ENCODE measurements around the gene ZBTB25. TPM values are rescaled to one million over a fixed set of nuclear protein-coding genes. Genes with fewer than 3 reads are reported as not detected.

The ZBTB25 gene
- total RNA-seq, 1 experiment from 2014 or later, result 19.0 TPM

- intact Hi-C loops (cut with micrococcal nuclease), result no loop called here
- RAD21 ChIA-PET (ENCODE audit: low non-redundant PET in 1 of 2, low total read pairs in 2 of 2, uncharacterized antibody in 2 of 2, unreplicated experiment in 2 of 2), result no interaction called here
Observed at GRCh38 chr14:64422005-64422404, 81.6 kb downstream of the ZBTB25 start.

GRCh38 chr14:64421166-64421565 is 82.5 kb downstream of the ZBTB25 start:
- RAD21 ChIA-PET (ENCODE audit: low non-redundant PET in 1 of 2, low total read pairs in 2 of 2, uncharacterized antibody in 2 of 2, unreplicated experiment in 2 of 2), result interaction anchor here in 1 of 2 experiments (0.7 kb wide), 1 partner anchor 9 kb away, joined by 3 read pairs; no protein-coding TSS in a partner anchor
- 0 out of 2 replicates have a peak overlapping the region, but pooled peaks have one; percentile 2 for H3K9ac ChIP-seq (ENCODE audit: low read length)
- H3K4me1 ChIP-seq (ENCODE audit: control insufficient read depth in 1 of 2, insufficient read depth in 2 of 2, low read length in 2 of 2), result peaks cover 8 to 13% of the 10 kb centered on the region in 2 experiments
- H4K20me1 ChIP-seq (ENCODE audit: insufficient read depth), result no peaks in the 10 kb centered on the region
- H3K79me2 ChIP-seq (ENCODE audit: insufficient read depth, low read length), result no peaks in the 10 kb centered on the region
- POLR2A ChIA-PET, result no interaction called here
- H3K4me2 ChIP-seq (ENCODE audit: low read length), result peak overlapping the region; percentile 56
- no peaks in the 10 kb centered on the region for H3K27me3 ChIP-seq (ENCODE audit: insufficient read depth, low read length)
- intact Hi-C loops (cut with micrococcal nuclease), result no loop called here
- CTCF ChIA-PET, result interaction anchor here (1.7 kb wide), 1 partner anchor 9 kb away, joined by 21 read pairs; no protein-coding TSS in a partner anchor
- no peaks in the 10 kb centered on the region for H3K9me3 ChIP-seq (ENCODE audit: control insufficient read depth in 1 of 2, insufficient read depth in 1 of 2, low read depth in 1 of 2, low read length in 2 of 2)
- DNase-seq (ENCODE audit: low read depth, low spot score) (no peak), ATAC-seq (peak; percentile 74)
- BruUV-seq (replicated peaks), result no TSS peak
- H3K4me3 ChIP-seq (replicated peaks in 1 of 2; ENCODE audit: low read depth in 1 of 2, low read length in 2 of 2), result no peak overlapping the region
- H3K27ac ChIP-seq (ENCODE audit: low read depth, low read length), result peak overlapping the region; percentile 31
- H3K9me2 ChIP-seq (ENCODE audit: insufficient read depth), result no peaks in the 10 kb centered on the region
- no peak overlapping the region for H2AFZ ChIP-seq (ENCODE audit: low read depth, low read length, poor library complexity, severe bottlenecking)
- peaks cover 22 to 54% of the 10 kb centered on the region in 2 experiments; a peak in 3 of 4 replicates for H3K36me3 ChIP-seq (ENCODE audit: control insufficient read depth in 1 of 2, insufficient read depth in 2 of 2, low read length in 2 of 2)
- no peak for TF ChIP-seq SRF (IDR thresholded peaks at IDR 0.05; ENCODE audit: low read depth)
- no peak for TF ChIP-seq EGR1 (IDR thresholded peaks at IDR 0.05; ENCODE audit: low read depth)
- TF ChIP-seq CBX3 (IDR thresholded peaks at IDR 0.05; ENCODE audit: low read depth), result no peak
- TF ChIP-seq FOSL1 (IDR thresholded peaks at IDR 0.05; ENCODE audit: low read depth), result no peak
- TF ChIP-seq RAD21 (IDR thresholded peaks at IDR 0.05; ENCODE audit: low read depth), result no peak
- no peak for TF ChIP-seq REST (IDR thresholded peaks at IDR 0.05; ENCODE audit: low read depth)
- no peak for TF ChIP-seq SP1 (IDR thresholded peaks at IDR 0.05; ENCODE audit: low read depth)
- TF ChIP-seq JUND (IDR thresholded peaks at IDR 0.05), result no peak

More at GRCh38 chr14:64422005-64422404, 81.6 kb downstream of the ZBTB25 start:
- POLR2A ChIA-PET, result interaction anchor here (0.6 kb wide), 1 partner anchor 34 kb away, joined by 5 read pairs; the partner anchor contains the start of gene MTHFD1
- Histone ChIP-seq H2AFZ (ENCODE audit: low read depth, low read length, poor library complexity, severe bottlenecking) (no peak overlapping the region), H3K27me3 (ENCODE audit: insufficient read depth, low read length) (no peaks in the 10 kb centered on the region), H3K4me1 (ENCODE audit: control insufficient read depth in 1 of 2, insufficient read depth in 2 of 2, low read length in 2 of 2) (peaks cover 8 to 13% of the 10 kb centered on the region in 2 experiments), H3K9ac (ENCODE audit: low read length) (no peak overlapping the region), H4K20me1 (ENCODE audit: insufficient read depth) (no peaks in the 10 kb centered on the region), H3K9me3 (ENCODE audit: control insufficient read depth in 1 of 2, insufficient read depth in 1 of 2, low read depth in 1 of 2, low read length in 2 of 2) (no peaks in the 10 kb centered on the region), H3K4me3 (replicated peaks in 1 of 2; ENCODE audit: low read depth in 1 of 2, low read length in 2 of 2) (no peak overlapping the region), H3K27ac (ENCODE audit: low read depth, low read length) (no peak overlapping the region), H3K9me2 (ENCODE audit: insufficient read depth) (no peaks in the 10 kb centered on the region), H3K79me2 (ENCODE audit: insufficient read depth, low read length) (no peaks in the 10 kb centered on the region), H3K36me3 (ENCODE audit: control insufficient read depth in 1 of 2, insufficient read depth in 2 of 2, low read length in 2 of 2) (peaks cover 14 to 52% of the 10 kb centered on the region in 2 experiments; a peak in 3 of 4 replicates), H3K4me2 (ENCODE audit: low read length) (no peak overlapping the region)
- DNase-seq (ENCODE audit: low read depth, low spot score) (no peak), ATAC-seq (no peak)
- CTCF ChIA-PET, result interaction anchor here (0.7 to 1.7 kb wide), 2 partner anchors 8 to 78 kb away, joined by 3 to 21 read pairs; no protein-coding TSS in a partner anchor
- no peak for TF ChIP-seq CTCF (IDR thresholded peaks at IDR 0.05 in 2 of 3, conservative IDR thresholded peaks at IDR 0.05 in 1 of 3; ENCODE audit: borderline replicate concordance in 1 of 3, insufficient read depth in 1 of 3, low read depth in 2 of 3, low read length in 2 of 3)
- no TSS peak for BruUV-seq (replicated peaks)

Data from HCT116 (cell line).